Globus pallidus (tissue), 1 donor: Measurements from ENCODE around the gene TNFRSF25.

Experiments
- DNase-seq: peaks from one replicate; pipeline ENCODE4 v3.0.0-alpha.2; 2015; ENCODE audit warnings: low spot score

TNFRSF25 gene

GRCh38 chr1:6418668-6419396 is 47.1 kb downstream of the TNFRSF25 start:
- no peak for DNase-seq

DNA sequence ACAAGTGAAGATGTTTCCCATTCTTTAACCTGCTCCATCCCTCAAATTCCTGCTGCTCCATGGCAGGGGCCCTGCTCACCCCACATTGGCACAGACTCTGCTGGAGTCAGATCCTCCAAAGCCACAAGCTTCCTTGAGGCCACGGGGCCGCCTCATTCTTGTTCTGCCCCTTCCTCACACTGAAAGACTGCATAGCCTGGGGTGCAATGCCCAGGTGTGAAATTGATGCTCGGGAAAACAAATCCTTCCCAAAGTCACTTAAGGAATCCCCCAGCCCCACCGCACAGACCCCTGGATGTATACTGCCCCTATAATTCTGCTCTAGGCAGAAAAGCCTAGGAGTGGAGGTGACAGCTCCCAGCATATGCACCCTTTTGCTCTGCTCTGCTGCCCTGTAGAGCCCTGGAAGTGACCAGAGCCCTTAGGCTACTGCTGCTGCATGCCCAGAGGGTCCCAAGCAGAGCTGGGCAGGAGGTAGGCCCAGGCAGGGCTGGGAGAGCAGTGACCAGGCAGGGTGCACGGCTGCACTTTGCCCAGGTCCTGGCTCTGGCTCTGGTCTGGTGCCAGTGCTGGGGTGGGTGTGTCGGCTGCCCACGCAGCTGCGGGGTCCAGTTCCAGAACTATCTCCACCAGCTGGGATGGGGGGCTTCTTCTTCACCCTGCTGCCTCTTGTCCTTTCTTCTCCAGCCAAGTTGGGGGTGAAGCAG is 47.9 kb downstream of the TNFRSF25 start:
- no peak for DNase-seq

DNA sequence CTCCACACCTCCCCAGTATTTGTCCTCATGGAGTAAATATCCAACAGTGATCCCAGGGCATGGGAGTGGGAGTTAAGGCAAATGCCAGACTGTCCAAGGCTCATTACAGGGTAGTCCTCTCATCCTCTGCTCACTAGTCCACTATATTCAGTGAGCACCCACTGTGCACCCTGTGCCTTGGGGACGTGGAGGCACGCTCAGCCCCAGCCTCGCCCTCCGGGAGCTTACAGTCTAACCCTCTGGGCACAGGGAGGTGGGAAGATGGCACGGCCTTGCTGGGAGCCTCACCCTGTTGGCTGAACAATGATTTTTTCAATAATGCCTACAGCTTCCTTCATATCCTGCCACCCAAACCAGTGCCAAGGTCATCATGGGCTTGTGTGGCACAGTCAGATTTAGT is 49.1 kb downstream of the TNFRSF25 start:
- no peak for DNase-seq

GRCh38 chr1:6416295-6416656 is 49.7 kb downstream of the TNFRSF25 start:
- no peak for DNase-seq

DNA sequence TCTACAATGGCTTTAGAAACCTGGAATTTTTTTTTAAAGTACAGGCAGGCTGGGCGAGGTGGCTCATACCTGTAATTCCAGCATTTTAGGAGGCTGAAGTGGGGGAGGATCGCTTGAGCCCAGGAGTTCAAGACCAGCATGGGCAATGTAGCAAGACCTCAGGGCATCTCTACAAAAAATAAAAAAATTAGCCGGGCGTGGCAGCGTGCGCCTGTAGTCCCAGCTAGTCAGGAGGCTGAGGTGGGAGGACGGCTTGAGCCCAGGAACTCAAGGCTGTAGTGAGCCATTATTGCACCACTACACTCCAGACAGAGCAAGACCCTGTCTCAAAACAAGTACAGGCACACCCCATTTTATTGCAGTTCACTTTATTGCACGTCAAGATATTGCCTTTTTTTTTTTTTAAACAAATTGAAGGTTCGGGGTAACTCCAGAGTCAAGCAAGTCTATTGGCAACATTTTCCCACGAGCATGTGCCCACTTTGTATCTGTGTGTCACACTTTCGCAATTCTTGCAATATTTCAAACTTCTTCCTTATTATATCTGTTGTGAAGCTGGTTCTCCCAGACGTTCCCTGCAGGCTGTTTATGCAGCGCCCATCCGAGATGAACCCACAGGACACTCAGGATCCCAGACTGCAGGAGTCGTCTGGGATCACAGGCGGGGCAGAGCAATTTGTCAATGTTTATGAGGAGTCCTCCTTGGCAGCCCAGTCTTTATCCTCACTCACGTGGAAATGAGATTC is 50.9 kb downstream of the TNFRSF25 start:
- no peak for DNase-seq

- no peak for DNase-seq
Observed at GRCh38 chr1:6414443-6414844, 51.5 kb downstream of the TNFRSF25 start.

DNA sequence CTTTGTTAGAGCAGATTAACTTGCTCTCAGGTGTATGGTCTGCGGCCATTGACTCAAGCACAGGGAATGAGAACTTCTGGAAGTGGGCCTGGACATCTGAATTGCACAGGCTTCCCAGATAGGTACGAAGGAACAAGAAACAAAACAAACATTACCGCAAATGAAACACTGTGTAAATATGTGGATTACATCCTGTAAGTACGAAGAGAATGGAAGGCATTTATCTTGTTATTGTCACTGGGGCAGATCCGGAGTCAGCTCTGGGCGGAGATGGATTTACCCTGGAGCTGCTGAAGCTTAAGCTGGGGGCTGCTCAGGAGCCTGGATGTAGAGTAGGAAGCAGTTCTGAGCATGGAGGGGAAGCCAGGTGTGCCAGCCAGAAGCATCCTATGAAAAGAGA is 53.1 kb downstream of the TNFRSF25 start:
- DNase-seq: no peak
